ENCODE measurements around the gene BBS9. TPM values are rescaled to one million over a fixed set of nuclear protein-coding genes. Genes with fewer than 3 reads are reported as not detected.

Gene BBS9
- total RNA-seq, 1 donor from 2014 or later, result 28.4 TPM

GRCh38 chr7:33651998-33652515 lies 522.7 kb downstream of the BBS9 start:
- Histone ChIP-seq H3K9me3 (no peaks in the 10 kb centered on the region), H3K27ac (no peak overlapping the region), H3K4me1 (no peaks in the 10 kb centered on the region), H3K27me3 (ENCODE audit: low read depth) (no peaks in the 10 kb centered on the region), H3K36me3 (no peaks in the 10 kb centered on the region), H3K4me3 (no peak overlapping the region)
- no peak for TF ChIP-seq CTCF (IDR thresholded peaks at IDR 0.05)
- DNase-seq (no peak), ATAC-seq (no peak)
- intact Hi-C loops (cut with DNase I), result no loop called here

- TF ChIP-seq CTCF (IDR thresholded peaks at IDR 0.05), result no peak
- no peak overlapping the region for H3K27ac ChIP-seq
- H3K27me3 ChIP-seq (ENCODE audit: low read depth), result no peaks in the 10 kb centered on the region
- H3K4me1 ChIP-seq, result no peaks in the 10 kb centered on the region
- no peaks in the 10 kb centered on the region for H3K36me3 ChIP-seq
- intact Hi-C loops (cut with DNase I), result no loop called here
- H3K9me3 ChIP-seq, result no peaks in the 10 kb centered on the region
- H3K4me3 ChIP-seq, result no peak overlapping the region
- no peak for ATAC-seq
- DNase-seq, result no peak
Observed at GRCh38 chr7:33654676-33655075, 525.3 kb downstream of the BBS9 start.

Other genes starting within 250 kb of the BBS9 start
- 35.1 TPM for gene KBTBD2, start 237.8 kb upstream of the BBS9 start, total RNA-seq
- 104 TPM for gene FKBP9, start 172.1 kb upstream of the BBS9 start, total RNA-seq
- 30.3 TPM for gene NT5C3A, start 66.8 kb upstream of the BBS9 start, total RNA-seq
- 11.6 TPM for gene RP9, start 20.2 kb upstream of the BBS9 start, total RNA-seq